ENCODE measurements around the gene SMARCA2.

The SMARCA2 gene

GRCh38 chr9:2039294-2040180, 24.4 kb downstream of the SMARCA2 start:
- no peak for TF ChIP-seq EP300 (IDR thresholded peaks at IDR 0.05; ENCODE audit: borderline replicate concordance)
- TF ChIP-seq TCF12 (IDR thresholded peaks at IDR 0.05; ENCODE audit: low read depth), result no peak
- no peak for TF ChIP-seq TAF1 (IDR thresholded peaks at IDR 0.05; ENCODE audit: low read depth)
- TF ChIP-seq CREB1 (IDR thresholded peaks at IDR 0.05; ENCODE audit: low read depth), result no peak
- TF ChIP-seq CEBPB (IDR thresholded peaks at IDR 0.05), result no peak
- no peak for TF ChIP-seq YY1 (IDR thresholded peaks at IDR 0.05; ENCODE audit: low read depth)
- no peak for TF ChIP-seq RAD21 (IDR thresholded peaks at IDR 0.05; ENCODE audit: low read depth)
- TF ChIP-seq FOXM1 (IDR thresholded peaks at IDR 0.05; ENCODE audit: borderline replicate concordance, low read depth), result no peak
- TF ChIP-seq EGR1 (IDR thresholded peaks at IDR 0.05), result no peak
- no peak for TF ChIP-seq NFIC (IDR thresholded peaks at IDR 0.05)
- TF ChIP-seq REST (IDR thresholded peaks at IDR 0.05; ENCODE audit: low read depth), result no peak
- no peak for TF ChIP-seq USF1 (IDR thresholded peaks at IDR 0.05)
- no peak for TF ChIP-seq TEAD4 (IDR thresholded peaks at IDR 0.05)
- no peak for TF ChIP-seq ZBTB7A (IDR thresholded peaks at IDR 0.05; ENCODE audit: low read depth)
- no peak for TF ChIP-seq MAX (IDR thresholded peaks at IDR 0.05)

- TF ChIP-seq EGR1 (IDR thresholded peaks at IDR 0.05) (no peak), MAX (IDR thresholded peaks at IDR 0.05) (no peak), ZBTB7A (IDR thresholded peaks at IDR 0.05; ENCODE audit: low read depth) (no peak), TAF1 (IDR thresholded peaks at IDR 0.05; ENCODE audit: low read depth) (no peak), YY1 (IDR thresholded peaks at IDR 0.05; ENCODE audit: low read depth) (no peak), CEBPB (IDR thresholded peaks at IDR 0.05) (no peak), NFIC (IDR thresholded peaks at IDR 0.05) (no peak), RAD21 (IDR thresholded peaks at IDR 0.05; ENCODE audit: low read depth) (no peak)
Measured at GRCh38 chr9:2040828-2041227, 25.7 kb downstream of the SMARCA2 start.

GRCh38 chr9:2041736-2042135, 26.6 kb downstream of the SMARCA2 start:
- TF ChIP-seq EGR1 (IDR thresholded peaks at IDR 0.05), result no peak
- TF ChIP-seq USF1 (IDR thresholded peaks at IDR 0.05), result no peak
- TF ChIP-seq RAD21 (IDR thresholded peaks at IDR 0.05; ENCODE audit: low read depth), result no peak
- no peak for TF ChIP-seq MAX (IDR thresholded peaks at IDR 0.05)
- TF ChIP-seq TAF1 (IDR thresholded peaks at IDR 0.05; ENCODE audit: low read depth), result no peak
- no peak for TF ChIP-seq TCF12 (IDR thresholded peaks at IDR 0.05; ENCODE audit: low read depth)
- no peak for TF ChIP-seq ZBTB7A (IDR thresholded peaks at IDR 0.05; ENCODE audit: low read depth)
- no peak for TF ChIP-seq CEBPB (IDR thresholded peaks at IDR 0.05)
- no peak for TF ChIP-seq EP300 (IDR thresholded peaks at IDR 0.05; ENCODE audit: borderline replicate concordance)
- TF ChIP-seq YY1 (IDR thresholded peaks at IDR 0.05; ENCODE audit: low read depth), result no peak
- TF ChIP-seq CREB1 (IDR thresholded peaks at IDR 0.05; ENCODE audit: low read depth), result no peak
- TF ChIP-seq NFIC (IDR thresholded peaks at IDR 0.05), result no peak
- TF ChIP-seq TEAD4 (IDR thresholded peaks at IDR 0.05), result no peak
- no peak for TF ChIP-seq REST (IDR thresholded peaks at IDR 0.05; ENCODE audit: low read depth)
- no peak for TF ChIP-seq FOXM1 (IDR thresholded peaks at IDR 0.05; ENCODE audit: borderline replicate concordance, low read depth)

GRCh38 chr9:2043243-2043642, 28.1 kb downstream of the SMARCA2 start:
- TF ChIP-seq RAD21 (IDR thresholded peaks at IDR 0.05; ENCODE audit: low read depth) (no peak), TEAD4 (IDR thresholded peaks at IDR 0.05) (no peak), FOXM1 (IDR thresholded peaks at IDR 0.05; ENCODE audit: borderline replicate concordance, low read depth) (no peak), REST (IDR thresholded peaks at IDR 0.05; ENCODE audit: low read depth) (no peak), USF1 (IDR thresholded peaks at IDR 0.05) (no peak), YY1 (IDR thresholded peaks at IDR 0.05; ENCODE audit: low read depth) (no peak), EGR1 (IDR thresholded peaks at IDR 0.05) (no peak), TAF1 (IDR thresholded peaks at IDR 0.05; ENCODE audit: low read depth) (no peak), MAX (IDR thresholded peaks at IDR 0.05) (no peak)

Data from Ishikawa (cell line).